ENCODE results near the gene HCN4.

HCN4 gene

DNA sequence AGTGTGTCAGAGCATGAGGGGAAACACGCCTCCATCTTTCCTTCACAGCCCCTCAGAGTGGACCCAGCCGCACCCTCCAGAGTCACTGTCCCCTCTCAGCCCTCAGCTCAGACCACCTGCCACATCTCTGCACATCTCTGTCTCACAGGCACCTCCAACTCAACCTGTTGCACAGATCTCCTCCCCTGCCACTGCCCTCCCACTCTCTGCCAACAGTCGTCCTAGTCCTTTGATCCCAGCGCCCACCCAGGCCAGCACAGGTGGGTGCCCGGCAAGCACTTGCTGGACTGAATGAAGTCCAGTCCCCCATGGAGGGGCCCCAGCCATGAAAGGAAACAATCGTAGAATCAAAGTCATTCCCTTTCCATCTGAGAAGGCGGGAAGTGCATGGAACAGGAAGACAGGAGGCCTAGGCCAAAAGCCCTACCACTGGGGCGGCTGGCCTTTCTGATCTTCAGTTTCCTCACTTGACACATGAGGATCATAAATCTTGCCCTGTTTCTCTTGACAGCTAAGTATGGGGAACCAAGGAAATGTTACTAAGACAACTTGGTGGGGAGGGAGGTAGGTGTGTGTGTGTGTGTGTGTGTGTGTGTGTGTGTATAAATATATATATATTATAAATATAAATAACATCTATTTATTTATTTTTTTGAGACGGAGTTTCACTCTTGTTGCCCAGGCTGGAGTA is 28.1 kb downstream of the HCN4 start:
- no peak overlapping the region for H3K27ac Mint-ChIP-seq

DNA sequence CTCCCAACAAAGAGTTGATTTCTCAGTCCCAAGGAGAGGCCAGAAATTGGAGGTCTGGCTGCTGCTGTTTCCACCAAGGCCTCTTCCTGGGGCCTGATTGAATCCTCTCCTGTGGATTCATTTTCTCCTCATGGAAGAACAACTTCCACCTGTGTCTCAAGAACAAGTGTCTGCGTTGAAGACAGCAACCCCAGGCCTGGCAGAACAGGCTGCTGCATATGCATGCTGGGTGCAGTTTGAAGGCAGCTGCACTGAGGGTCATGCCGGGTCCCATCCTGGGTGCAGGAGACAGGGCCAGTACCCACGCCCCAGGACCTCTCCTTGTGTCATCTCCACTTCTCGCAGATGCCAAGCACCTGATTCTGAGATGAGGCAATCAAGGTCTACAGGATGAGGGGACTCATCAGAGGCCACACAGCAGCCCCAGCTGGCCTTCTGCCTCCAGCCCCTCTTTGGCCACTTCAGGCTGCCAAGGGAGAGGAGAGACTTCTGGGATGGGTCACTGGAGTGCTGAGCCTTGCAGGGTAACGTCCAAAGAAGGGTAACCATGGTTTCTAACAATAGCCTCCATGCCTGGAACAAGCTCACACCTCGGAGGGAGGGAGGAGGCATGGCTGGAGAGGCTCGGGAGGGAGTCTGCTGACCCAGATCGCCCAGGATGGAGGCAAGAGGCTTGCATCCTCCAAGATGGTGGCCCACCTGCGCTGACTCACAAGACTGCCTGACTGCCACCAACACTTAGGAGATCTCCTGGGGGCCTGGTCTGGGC is 30.0 kb downstream of the HCN4 start:
- Mint-ChIP-seq H3K27ac (no peak overlapping the region), H3K36me3 (no peaks in the 10 kb centered on the region), H3K9me3 (peaks cover 10% of the 10 kb centered on the region), H3K4me1 (no peaks in the 10 kb centered on the region), H3K27me3 (peaks cover 11% of the 10 kb centered on the region), H3K4me3 (no peak overlapping the region)
- ATAC-seq: no peak

More for the DNA sequence above, 28.1 kb downstream of the HCN4 start:
- Mint-ChIP-seq H3K36me3 (no peaks in the 10 kb centered on the region), H3K27me3 (peaks cover 11% of the 10 kb centered on the region), H3K4me3 (no peak overlapping the region), H3K4me1 (no peaks in the 10 kb centered on the region), H3K9me3 (peaks cover 10% of the 10 kb centered on the region)
- ATAC-seq: no peak

GRCh38 chr15:73338058-73338457 is 30.7 kb downstream of the HCN4 start:
- Mint-ChIP-seq H3K9me3 (peaks cover 5% of the 10 kb centered on the region), H3K36me3 (no peaks in the 10 kb centered on the region), H3K4me3 (no peak overlapping the region)

GRCh38 chr15:73337187-73337586 is 31.6 kb downstream of the HCN4 start:
- Mint-ChIP-seq H3K4me1 (no peaks in the 10 kb centered on the region), H3K4me3 (no peak overlapping the region), H3K27me3 (peaks cover 11% of the 10 kb centered on the region), H3K9me3 (no peaks in the 10 kb centered on the region), H3K27ac (no peak overlapping the region), H3K36me3 (no peaks in the 10 kb centered on the region)
- ATAC-seq: no peak

More at GRCh38 chr15:73338058-73338457, 30.7 kb downstream of the HCN4 start:
- Mint-ChIP-seq H3K4me1 (no peaks in the 10 kb centered on the region), H3K27me3 (peaks cover 11% of the 10 kb centered on the region), H3K27ac (no peak overlapping the region)
- ATAC-seq: no peak

- Mint-ChIP-seq H3K36me3 (no peaks in the 10 kb centered on the region), H3K4me1 (no peaks in the 10 kb centered on the region), H3K9me3 (no peaks in the 10 kb centered on the region), H3K27me3 (peaks cover 11% of the 10 kb centered on the region), H3K27ac (no peak overlapping the region), H3K4me3 (no peak overlapping the region)
- no peak for ATAC-seq
These were observed 32.0 kb downstream of the HCN4 start for GRCh38 chr15:73336756-73337155.

- H3K27ac Mint-ChIP-seq: no peak overlapping the region
- no peaks in the 10 kb centered on the region for H3K9me3 Mint-ChIP-seq
- H3K27me3 Mint-ChIP-seq: peaks cover 11% of the 10 kb centered on the region
- H3K36me3 Mint-ChIP-seq: no peaks in the 10 kb centered on the region
- H3K4me1 Mint-ChIP-seq: no peaks in the 10 kb centered on the region
- no peak for ATAC-seq
- H3K4me3 Mint-ChIP-seq: no peak overlapping the region
These were observed 33.3 kb downstream of the HCN4 start for GRCh38 chr15:73335471-73335870.

GRCh38 chr15:73335026-73335425 is 33.7 kb downstream of the HCN4 start:
- Mint-ChIP-seq H3K27ac (no peak overlapping the region), H3K27me3 (peaks cover 11% of the 10 kb centered on the region), H3K4me3 (no peak overlapping the region), H3K4me1 (no peaks in the 10 kb centered on the region), H3K36me3 (no peaks in the 10 kb centered on the region), H3K9me3 (no peaks in the 10 kb centered on the region)
- ATAC-seq: no peak

DNA sequence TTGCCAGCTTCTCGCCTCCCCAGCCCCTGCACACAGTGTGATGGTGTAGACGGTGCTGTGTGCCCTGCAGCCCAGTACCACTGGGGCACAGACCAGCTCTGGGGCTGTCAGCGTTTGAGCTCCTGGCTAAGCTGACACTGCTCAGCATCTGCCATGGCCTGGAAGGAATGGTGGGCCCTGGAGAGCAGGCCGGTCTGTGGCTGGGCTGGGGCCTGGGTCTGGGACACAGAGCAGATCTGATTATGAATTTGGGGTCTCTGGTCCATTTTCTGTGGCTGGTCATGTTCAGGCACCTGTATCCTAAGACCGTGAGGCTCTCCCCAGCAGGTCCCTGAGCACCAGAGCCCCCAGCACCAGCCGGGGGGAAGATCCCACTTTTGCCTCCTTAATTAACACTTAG is 34.7 kb downstream of the HCN4 start:
- Mint-ChIP-seq H3K9me3 (no peaks in the 10 kb centered on the region), H3K27me3 (peaks cover 11% of the 10 kb centered on the region), H3K4me1 (no peaks in the 10 kb centered on the region), H3K4me3 (no peak overlapping the region), H3K36me3 (no peaks in the 10 kb centered on the region), H3K27ac (no peak overlapping the region)
- ATAC-seq: no peak

- H3K36me3 Mint-ChIP-seq: no peaks in the 10 kb centered on the region
- H3K4me3 Mint-ChIP-seq: no peak overlapping the region
- peaks cover 11% of the 10 kb centered on the region for H3K27me3 Mint-ChIP-seq
- no peak for ATAC-seq
- no peaks in the 10 kb centered on the region for H3K4me1 Mint-ChIP-seq
- no peak overlapping the region for H3K27ac Mint-ChIP-seq
- no peaks in the 10 kb centered on the region for H3K9me3 Mint-ChIP-seq
These were observed 35.8 kb downstream of the HCN4 start for GRCh38 chr15:73333001-73333400.

DNA sequence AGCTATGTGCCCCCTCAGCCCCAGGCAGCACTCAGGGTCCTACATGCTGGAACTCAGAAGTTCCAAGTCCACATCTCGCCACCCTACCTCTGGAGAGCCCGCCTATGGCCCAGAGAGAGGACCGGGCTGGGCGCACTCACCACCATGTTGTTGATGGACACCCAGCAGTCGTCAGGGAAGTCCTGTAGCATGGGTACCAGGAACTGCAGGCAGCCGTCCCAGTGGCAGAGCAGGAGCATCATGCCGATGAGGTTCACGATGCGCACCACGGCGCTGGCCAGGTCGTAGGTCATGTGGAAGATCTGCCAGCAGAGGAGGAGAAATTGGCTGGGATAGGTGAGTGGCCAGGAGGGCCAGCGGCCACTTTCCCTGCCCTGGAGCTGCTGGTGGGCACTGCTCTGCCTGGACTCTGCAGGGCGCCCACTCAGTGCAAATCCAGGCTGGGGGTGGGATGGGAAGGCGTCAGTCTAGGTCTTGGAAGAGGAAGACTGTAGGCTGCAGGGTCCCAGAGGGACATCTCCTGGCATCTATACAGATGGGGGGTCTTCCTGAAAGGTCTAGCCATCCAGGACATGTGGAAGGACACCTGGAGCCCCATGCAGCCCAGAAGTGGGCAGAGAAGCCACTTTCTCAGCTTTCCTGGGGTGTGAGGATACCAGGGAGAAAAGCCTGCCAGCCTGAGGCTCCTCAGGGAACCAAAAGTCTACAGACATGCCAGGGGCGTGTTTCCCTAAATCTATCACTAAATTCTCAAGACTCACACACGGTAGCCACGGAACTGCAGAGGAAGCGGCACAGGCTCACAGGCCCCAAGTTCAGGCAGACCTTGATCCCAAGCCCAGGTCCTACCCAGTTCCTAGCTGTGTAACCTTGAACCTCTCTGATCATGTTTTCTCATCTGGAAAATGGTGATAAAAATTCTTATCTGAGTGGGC is 36.5 kb downstream of the HCN4 start:
- no peak overlapping the region for H3K4me3 Mint-ChIP-seq
- no peak for ATAC-seq
- no peak overlapping the region for H3K27ac Mint-ChIP-seq
- no peaks in the 10 kb centered on the region for H3K4me1 Mint-ChIP-seq
- no peaks in the 10 kb centered on the region for H3K36me3 Mint-ChIP-seq
- no peaks in the 10 kb centered on the region for H3K9me3 Mint-ChIP-seq
- H3K27me3 Mint-ChIP-seq: peaks cover 11% of the 10 kb centered on the region

DNA sequence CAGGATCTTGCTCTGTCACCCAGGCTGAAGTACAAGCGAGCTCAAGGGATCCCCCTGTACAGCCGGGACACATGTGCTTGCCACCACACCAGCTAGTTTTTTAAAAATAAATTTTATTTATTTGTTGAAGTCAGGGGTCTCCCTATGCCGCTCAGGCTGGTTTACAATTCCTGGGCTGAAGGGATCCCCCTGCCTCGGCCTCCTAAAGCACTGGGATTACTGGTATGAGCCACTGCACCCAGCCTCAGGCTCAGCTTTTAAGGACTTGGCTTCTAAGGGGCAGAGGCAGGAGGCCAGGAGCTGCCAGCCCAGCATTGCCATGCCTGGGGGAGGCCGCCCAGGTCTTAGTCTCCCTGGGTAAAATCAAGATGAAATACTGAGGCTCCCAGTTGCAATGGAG is 37.3 kb downstream of the HCN4 start:
- Mint-ChIP-seq H3K4me1 (no peaks in the 10 kb centered on the region), H3K36me3 (no peaks in the 10 kb centered on the region), H3K27me3 (peaks cover 3% of the 10 kb centered on the region), H3K9me3 (no peaks in the 10 kb centered on the region), H3K27ac (no peak overlapping the region), H3K4me3 (no peak overlapping the region)
- ATAC-seq: no peak

- Mint-ChIP-seq H3K4me1 (peaks cover 8% of the 10 kb centered on the region), H3K27me3 (no peaks in the 10 kb centered on the region), H3K36me3 (no peaks in the 10 kb centered on the region), H3K4me3 (no peak overlapping the region), H3K27ac (no peak overlapping the region), H3K9me3 (no peaks in the 10 kb centered on the region)
- ATAC-seq: no peak
These were observed 38.3 kb downstream of the HCN4 start for GRCh38 chr15:73330206-73331051.

DNA sequence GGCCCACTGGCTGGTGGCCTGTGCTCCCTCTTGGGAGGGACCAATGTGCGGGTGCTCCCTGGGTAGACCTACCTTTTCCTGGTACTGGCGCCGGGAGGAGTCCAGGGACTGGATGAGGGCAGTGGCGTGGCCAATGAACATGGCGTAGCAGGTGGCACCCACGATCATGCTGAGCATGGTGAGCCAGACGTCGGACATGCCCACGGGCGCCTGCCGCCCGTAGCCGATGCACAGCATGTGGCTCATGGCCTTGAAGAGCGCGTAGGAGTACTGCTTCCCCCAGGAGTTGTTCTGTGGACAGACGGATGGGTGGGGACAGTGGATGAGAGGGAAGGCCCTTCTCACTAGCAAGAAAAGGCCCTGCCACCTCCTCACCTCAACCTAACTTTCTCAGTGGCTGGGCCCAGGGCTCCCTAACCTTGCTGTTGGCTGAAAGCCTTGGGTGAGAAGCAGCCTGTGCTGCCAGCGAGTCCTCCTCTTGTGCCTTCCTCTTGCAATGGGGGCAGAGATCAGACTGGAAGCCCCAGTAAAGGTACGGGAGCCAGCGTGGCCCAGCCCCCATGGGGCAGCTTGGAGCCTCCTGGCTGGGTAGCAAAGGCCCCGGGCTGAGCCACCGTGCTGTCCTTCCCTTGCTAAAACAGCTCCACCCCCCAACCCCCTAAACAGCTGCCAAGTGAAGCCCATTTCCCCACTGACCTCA is 39.1 kb downstream of the HCN4 start:
- H3K36me3 Mint-ChIP-seq: no peaks in the 10 kb centered on the region
- ATAC-seq: no peak
- H3K27me3 Mint-ChIP-seq: no peaks in the 10 kb centered on the region

DNA sequence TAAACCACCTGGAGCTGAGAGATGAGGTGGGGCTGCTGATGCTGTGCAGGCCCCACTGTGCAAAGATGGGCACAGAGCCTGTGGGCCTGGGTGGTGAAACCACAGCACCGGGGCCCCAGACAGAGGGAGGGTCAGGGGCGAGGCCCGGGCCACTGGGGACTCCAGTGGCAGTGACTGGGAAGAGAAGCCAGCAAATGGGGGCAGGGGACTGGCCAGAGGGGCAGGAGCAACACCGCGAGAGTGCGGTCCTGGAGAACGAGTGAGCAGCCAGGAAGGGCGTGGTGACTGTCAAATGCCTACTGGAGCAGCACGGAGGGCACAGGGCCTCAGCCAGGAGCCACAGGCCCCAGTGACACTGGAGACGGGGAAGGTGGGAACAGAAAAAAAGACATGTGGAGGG is 39.8 kb downstream of the HCN4 start:
- Mint-ChIP-seq H3K36me3 (no peaks in the 10 kb centered on the region), H3K4me3 (no peak overlapping the region), H3K9me3 (no peaks in the 10 kb centered on the region), H3K4me1 (peaks cover 9% of the 10 kb centered on the region), H3K27me3 (no peaks in the 10 kb centered on the region), H3K27ac (no peak overlapping the region)
- no peak for ATAC-seq

More for the DNA sequence above, 39.1 kb downstream of the HCN4 start:
- H3K4me3 Mint-ChIP-seq: no peak overlapping the region
- H3K4me1 Mint-ChIP-seq: peaks cover 9% of the 10 kb centered on the region
- no peak overlapping the region for H3K27ac Mint-ChIP-seq
- H3K9me3 Mint-ChIP-seq: no peaks in the 10 kb centered on the region

Measured in stimulated activated memory B cell treated with anti-CD40 and anti-IgM and Interleukin-4, amounts not matched to agents 10 μg/mL and 1 μg/mL and 100 μg/mL, for 72 hours (primary cell).